Osteocyte (in vitro differentiated cells): ENCODE results near the gene ZFAND2B. TPM values are rescaled to one million over a fixed set of nuclear protein-coding genes. Genes with fewer than 3 reads are reported as not detected.

Experiments
- DNase-seq: peaks from one replicate; pipeline ENCODE4 v3.0.0; 2021; ENCODE audit warnings: mixed read lengths; ENCODE audit not compliant: unreplicated experiment; ENCODE audit errors: extremely low spot score
- H3K27ac Mint-ChIP-seq: one replicate; pipeline ENCODE4 v1.8.0; 2021; ENCODE audit warnings: mild to moderate bottlenecking, mixed read lengths; ENCODE audit not compliant: unreplicated experiment
- H3K27me3 Mint-ChIP-seq: one replicate; pipeline ENCODE4 v1.8.0; 2021; ENCODE audit warnings: mixed read lengths; ENCODE audit not compliant: unreplicated experiment
- H3K36me3 Mint-ChIP-seq: one replicate; pipeline ENCODE4 v1.8.0; 2021; ENCODE audit warnings: mixed read lengths; ENCODE audit not compliant: unreplicated experiment
- H3K4me1 Mint-ChIP-seq: one replicate; pipeline ENCODE4 v1.8.0; 2021; ENCODE audit warnings: mixed read lengths; ENCODE audit not compliant: unreplicated experiment
- H3K4me3 Mint-ChIP-seq: one replicate; pipeline ENCODE4 v1.8.0; 2021; ENCODE audit warnings: mild to moderate bottlenecking, moderate library complexity, mixed read lengths; ENCODE audit not compliant: unreplicated experiment
- H3K9me3 Mint-ChIP-seq: one replicate; pipeline ENCODE4 v1.8.0; 2021; ENCODE audit warnings: mixed read lengths; ENCODE audit not compliant: unreplicated experiment
- CTCF ChIP-seq: fragments of 200-600 bp; sonication (generic); IDR thresholded peaks from 2 replicates; pipeline ENCODE4 v1.5.0; 2021; ENCODE audit warnings: antibody characterized with exemption, mild to moderate bottlenecking, moderate library complexity
- total RNA-seq: library from RNA; stranded (reverse); gene quantifications from 2 replicates; pipeline ENCODE4 v1.2.1, GENCODE V29; 2021

Gene ZFAND2B
- total RNA-seq, 1 donor from 2014 or later: 31.4 TPM

GRCh38 chr2:219167997-219168396 lies 38.6 kb upstream of the ZFAND2B start:
- H3K9me3 Mint-ChIP-seq: no peaks in the 10 kb centered on the region

GRCh38 chr2:219168526-219168925 lies 38.1 kb upstream of the ZFAND2B start:
- Mint-ChIP-seq H3K4me3 (no peak overlapping the region), H3K4me1 (peaks cover 7% of the 10 kb centered on the region), H3K36me3 (peaks cover 6% of the 10 kb centered on the region), H3K27ac (no peak overlapping the region), H3K27me3 (no peaks in the 10 kb centered on the region), H3K9me3 (no peaks in the 10 kb centered on the region)
- TF ChIP-seq CTCF: no peak
- DNase-seq: no peak

More at GRCh38 chr2:219167997-219168396, 38.6 kb upstream of the ZFAND2B start:
- Mint-ChIP-seq H3K27me3 (no peaks in the 10 kb centered on the region), H3K4me1 (peaks cover 7% of the 10 kb centered on the region), H3K4me3 (no peak overlapping the region), H3K36me3 (peaks cover 6% of the 10 kb centered on the region), H3K27ac (no peak overlapping the region)
- DNase-seq: no peak
- TF ChIP-seq CTCF: no peak

- Mint-ChIP-seq H3K4me3 (no peak overlapping the region), H3K36me3 (peaks cover 8% of the 10 kb centered on the region), H3K9me3 (no peaks in the 10 kb centered on the region), H3K27ac (no peak overlapping the region), H3K4me1 (peaks cover 7% of the 10 kb centered on the region), H3K27me3 (no peaks in the 10 kb centered on the region)
- TF ChIP-seq CTCF: no peak
- no peak for DNase-seq
Observed at GRCh38 chr2:219168932-219169331, 37.6 kb upstream of the ZFAND2B start.

- Mint-ChIP-seq H3K27me3 (no peaks in the 10 kb centered on the region), H3K36me3 (peaks cover 15% of the 10 kb centered on the region), H3K9me3 (no peaks in the 10 kb centered on the region), H3K4me1 (peaks cover 9% of the 10 kb centered on the region), H3K4me3 (no peak within 1 kb of the TSS), H3K27ac (no peak within 1 kb of the TSS)
- TF ChIP-seq CTCF: no peak
- no peak for DNase-seq
Observed at GRCh38 chr2:219169930-219170654, 36.5 kb upstream of the ZFAND2B start, which contains the start of gene SLC23A3. Gene SLC23A3, minus strand, starts transcription at chr2:219170029. Its CDS starts 45 bp downstream, at chr2:219169984.

- TF ChIP-seq CTCF: peak; percentile 78
- H3K36me3 Mint-ChIP-seq: peaks cover 15% of the 10 kb centered on the region
- DNase-seq: no peak
- H3K4me1 Mint-ChIP-seq: peaks cover 19% of the 10 kb centered on the region
- H3K27ac Mint-ChIP-seq: peak overlapping the region; percentile 77
- no peaks in the 10 kb centered on the region for H3K27me3 Mint-ChIP-seq
- H3K4me3 Mint-ChIP-seq: no peak overlapping the region
- no peaks in the 10 kb centered on the region for H3K9me3 Mint-ChIP-seq
Observed at GRCh38 chr2:219171231-219171651, 35.3 kb upstream of the ZFAND2B start.
